Muscle of leg (tissue), 11 donors: ENCODE measurements around the gene AQP1. TPM values are rescaled to one million over a fixed set of nuclear protein-coding genes. Genes with fewer than 3 reads are reported as not detected.
A peak's percentile ranks its signal among the peaks of the same experiment; 100 is the strongest.

Source experiments
- DNase-seq: peaks from one replicate; pipeline ENCODE4 v3.0.0; 2013
- H3K27ac ChIP-seq: one replicate; pipeline ENCODE4 v1.5.1; 2013; ENCODE audit warnings: mild to moderate bottlenecking, low read length, control low read depth
- H3K27me3 ChIP-seq: one replicate; pipeline ENCODE4 v1.6.1; 2013; ENCODE audit warnings: low read length; ENCODE audit not compliant: control insufficient read depth, insufficient read depth
- H3K36me3 ChIP-seq: one replicate; pipeline ENCODE4 v1.6.1; 2013; ENCODE audit warnings: low read length; ENCODE audit not compliant: control insufficient read depth, insufficient read depth
- H3K4me1 ChIP-seq: one replicate; pipeline ENCODE4 v1.6.1; 2013; ENCODE audit warnings: low read length; ENCODE audit not compliant: control insufficient read depth, insufficient read depth
- H3K4me3 ChIP-seq: one replicate; pipeline ENCODE4 v1.5.1; 2013; ENCODE audit warnings: low read length, control low read depth
- H3K9me3 ChIP-seq: replicated peaks from 2 replicates; pipeline ENCODE4 v1.6.1; 2013; ENCODE audit warnings: low read depth, low read length; ENCODE audit not compliant: control insufficient read depth
- WGBS: methylation state at CpG from one replicate; pipeline ENCODE4 v1.1.5; 2013; ENCODE audit warnings: missing lambda C conversion rate; ENCODE audit not compliant: insufficient coverage; 5-methylcytosine and 5-hydroxymethylcytosine counted together
- polyA plus RNA-seq, 8 donors: library from polyadenylated mRNA; unstranded; fragments of 120-200 nt; gene quantifications; one replicate each; pipeline versions ENCODE4 v1.2.1 to v1.2.3, GENCODE V29; 2013; ENCODE audit warnings: inconsistent platforms in 1 of 8, low replicate concordance in 1 of 8; ENCODE audit not compliant: insufficient read length in 8 of 8, insufficient read depth in 1 of 8
- total RNA-seq: library from RNA; stranded (reverse); fragments of 120-200 nt; gene quantifications from one replicate; pipeline ENCODE4 v1.2.4, GENCODE V29; 2013

AQP1 gene
- total and polyA plus RNA-seq, 9 donors, result 76.5 to 109 (median 87.6) TPM

DNA sequence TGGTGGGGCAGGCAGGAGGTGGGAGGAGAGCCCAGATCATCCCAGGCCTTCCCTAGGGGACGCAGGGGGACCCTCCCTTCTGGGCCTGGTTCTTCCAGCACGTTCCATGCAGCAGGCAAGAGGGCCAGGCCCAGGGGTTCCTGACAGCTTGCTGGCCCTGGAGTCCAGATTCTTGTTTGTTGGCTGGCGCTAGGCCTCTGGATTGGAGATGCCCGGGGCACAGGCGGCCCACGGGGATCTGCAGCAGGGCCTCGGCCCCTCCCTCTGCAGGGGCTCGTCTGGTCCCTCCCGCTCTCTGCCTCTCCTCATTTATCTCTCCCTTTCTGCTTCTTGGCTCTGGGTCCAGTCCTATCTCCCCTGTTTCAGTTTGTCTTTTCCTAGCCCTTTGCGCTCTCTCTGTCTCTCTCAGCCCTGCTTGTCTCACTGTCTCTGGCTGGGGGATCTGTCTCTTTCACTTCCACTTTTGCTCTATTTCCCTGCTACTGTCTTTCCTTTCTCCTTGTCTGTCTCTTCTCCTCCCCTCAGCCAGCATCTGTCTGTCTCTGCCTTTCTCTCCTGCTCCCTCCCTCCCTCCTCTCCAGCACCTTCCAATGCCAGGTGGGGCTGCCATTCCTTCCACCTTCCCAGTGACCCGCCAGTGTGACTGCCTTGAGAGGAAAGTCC lies 1.1 kb upstream of the AQP1 start:
- H3K27ac ChIP-seq, result peak overlapping the region; percentile 65
- H3K9me3 ChIP-seq, result no peaks in the 10 kb centered on the region
- H3K27me3 ChIP-seq, result no peaks in the 10 kb centered on the region
- no peaks in the 10 kb centered on the region for H3K36me3 ChIP-seq
- no peak for DNase-seq
- H3K4me1 ChIP-seq, result peaks cover 99% of the 10 kb centered on the region
- WGBS, result 50% methylated on average over 11 of the region's 11 CpGs
- H3K4me3 ChIP-seq, result no peak overlapping the region

GRCh38 chr7:30911133-30911532 lies 520 bp upstream of the AQP1 start:
- Histone ChIP-seq H3K9me3 (no peaks in the 10 kb centered on the region), H3K27me3 (no peaks in the 10 kb centered on the region), H3K4me3 (no peak overlapping the region), H3K36me3 (no peaks in the 10 kb centered on the region), H3K27ac (peak overlapping the region; percentile 65), H3K4me1 (peaks cover 99% of the 10 kb centered on the region)
- WGBS, result 55% methylated on average over 10 of the region's 11 CpGs
- DNase-seq, result no peak

DNA sequence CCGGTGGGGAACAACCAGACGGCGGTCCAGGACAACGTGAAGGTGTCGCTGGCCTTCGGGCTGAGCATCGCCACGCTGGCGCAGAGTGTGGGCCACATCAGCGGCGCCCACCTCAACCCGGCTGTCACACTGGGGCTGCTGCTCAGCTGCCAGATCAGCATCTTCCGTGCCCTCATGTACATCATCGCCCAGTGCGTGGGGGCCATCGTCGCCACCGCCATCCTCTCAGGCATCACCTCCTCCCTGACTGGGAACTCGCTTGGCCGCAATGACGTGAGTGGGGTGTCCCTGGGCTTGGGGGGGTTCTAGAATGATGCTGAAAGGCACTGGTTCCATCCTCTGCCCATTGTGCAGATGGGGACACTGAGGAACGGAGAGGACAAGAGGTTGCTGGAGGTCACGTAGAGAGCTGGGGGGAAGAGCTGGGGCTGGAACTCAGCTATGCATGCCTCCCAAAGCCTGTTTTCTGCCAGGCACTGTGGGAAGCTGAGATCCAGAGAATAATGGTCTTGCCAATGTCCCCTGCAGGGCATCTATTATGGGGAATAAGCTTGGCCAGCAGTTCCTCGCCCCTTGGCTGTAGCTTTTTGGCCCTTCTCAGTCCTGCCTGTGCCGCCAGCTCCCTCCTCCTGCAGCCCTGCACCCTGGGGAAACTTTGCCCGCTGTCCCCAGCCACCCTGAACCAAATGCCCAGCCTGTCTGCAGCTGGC lies 523 bp downstream of the AQP1 start:
- peak overlapping the region; percentile 88 for H3K27ac ChIP-seq
- 80% methylated on average over 25 of the region's 26 CpGs for WGBS
- DNase-seq, result no peak
- no peaks in the 10 kb centered on the region for H3K36me3 ChIP-seq
- no peaks in the 10 kb centered on the region for H3K27me3 ChIP-seq
- H3K4me3 ChIP-seq, result peak overlapping the region; percentile 54
- H3K9me3 ChIP-seq, result no peaks in the 10 kb centered on the region
- peaks cover 100% of the 10 kb centered on the region for H3K4me1 ChIP-seq

- Histone ChIP-seq H3K9me3 (no peaks in the 10 kb centered on the region), H3K27ac (peak overlapping the region; percentile 88), H3K4me3 (peak overlapping the region; percentile 54), H3K27me3 (no peaks in the 10 kb centered on the region), H3K4me1 (peaks cover 95% of the 10 kb centered on the region), H3K36me3 (no peaks in the 10 kb centered on the region)
- 93% methylated on average over 2 of the region's 2 CpGs for WGBS
- DNase-seq, result no peak
Measured at GRCh38 chr7:30912731-30912985, 1.0 kb downstream of the AQP1 start.

GRCh38 chr7:30912986-30913811 lies 1.5 kb downstream of the AQP1 start:
- Histone ChIP-seq H3K27ac (peak overlapping the region; percentile 88), H3K36me3 (no peaks in the 10 kb centered on the region), H3K9me3 (no peaks in the 10 kb centered on the region), H3K4me1 (peaks cover 90% of the 10 kb centered on the region), H3K27me3 (no peaks in the 10 kb centered on the region), H3K4me3 (peak overlapping the region; percentile 54)
- 60% methylated on average over 10 of the region's 17 CpGs for WGBS
- peak; percentile 74 for DNase-seq

GRCh38 chr7:30913821-30914515 lies 2.3 kb downstream of the AQP1 start:
- 86% methylated on average over 8 of the region's 16 CpGs for WGBS
- Histone ChIP-seq H3K36me3 (no peaks in the 10 kb centered on the region), H3K27ac (peak overlapping the region; percentile 88), H3K9me3 (no peaks in the 10 kb centered on the region), H3K4me3 (peak overlapping the region; percentile 54), H3K4me1 (peaks cover 82% of the 10 kb centered on the region), H3K27me3 (no peaks in the 10 kb centered on the region)
- no peak for DNase-seq

GRCh38 chr7:30914596-30914995 lies 2.9 kb downstream of the AQP1 start:
- H3K36me3 ChIP-seq, result no peaks in the 10 kb centered on the region

DNA sequence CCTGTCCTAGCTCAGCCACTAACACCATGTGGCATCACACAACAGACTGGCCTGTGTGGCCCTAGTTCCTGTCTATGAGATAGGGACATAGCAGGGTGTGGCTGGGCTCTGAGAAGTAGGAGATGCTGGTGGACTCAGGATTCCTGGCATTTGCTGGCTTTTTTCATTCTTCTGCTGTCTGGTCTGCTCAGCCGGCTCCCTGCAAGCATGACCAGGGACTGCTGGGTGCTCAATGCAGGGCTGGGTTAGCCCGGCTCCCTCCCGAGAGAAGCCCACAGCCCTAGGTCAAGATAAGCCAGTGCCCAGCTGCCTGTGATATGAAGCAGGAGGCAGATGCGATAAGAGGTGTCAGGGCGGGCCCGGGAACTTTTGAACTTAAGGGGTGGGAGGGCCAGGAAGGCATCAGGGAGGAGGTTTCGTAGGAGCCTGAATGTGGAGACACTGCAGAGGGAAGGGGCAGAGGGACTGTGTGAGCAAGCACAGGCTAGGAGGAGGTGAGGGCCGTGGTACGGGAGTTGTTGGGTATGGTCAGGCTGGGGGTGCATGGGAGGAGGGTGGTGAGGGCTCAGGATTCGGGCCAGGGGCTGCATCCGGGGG lies 3.5 kb downstream of the AQP1 start:
- peak overlapping the region; percentile 35 for H3K27ac ChIP-seq
- DNase-seq, result no peak

More at GRCh38 chr7:30914596-30914995, 2.9 kb downstream of the AQP1 start:
- H3K9me3 ChIP-seq, result no peaks in the 10 kb centered on the region
- no peaks in the 10 kb centered on the region for H3K27me3 ChIP-seq
- 33% methylated on average over 1 of the region's 4 CpGs for WGBS
- peaks cover 76% of the 10 kb centered on the region for H3K4me1 ChIP-seq
- H3K4me3 ChIP-seq, result no peak overlapping the region
- H3K27ac ChIP-seq, result peak overlapping the region; percentile 88
- DNase-seq, result no peak

DNA sequence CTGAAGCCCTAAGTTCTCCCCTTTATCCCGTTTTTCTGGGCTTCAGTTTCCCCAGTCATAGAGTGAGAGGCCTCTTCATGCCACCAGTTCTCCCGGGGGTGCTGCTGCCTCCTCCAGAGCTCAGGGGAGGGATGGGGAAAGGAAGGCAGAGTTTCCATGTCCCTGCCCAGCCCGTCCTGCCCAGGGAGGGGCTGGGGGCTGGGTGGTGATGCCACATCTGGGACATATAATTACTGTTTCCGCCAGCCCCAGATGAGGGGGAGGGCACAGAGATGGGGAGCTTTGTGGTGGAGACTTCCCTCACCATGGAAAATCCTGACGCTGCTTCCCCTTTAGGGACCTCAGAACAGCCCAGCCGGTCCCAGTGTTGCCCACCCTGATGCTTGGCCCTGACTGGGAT lies 4.1 kb downstream of the AQP1 start:
- H3K27ac ChIP-seq, result peak overlapping the region; percentile 35
- DNase-seq, result no peak
- no peaks in the 10 kb centered on the region for H3K9me3 ChIP-seq
- 24% methylated on average over 4 of the region's 6 CpGs for WGBS
- peaks cover 76% of the 10 kb centered on the region for H3K4me1 ChIP-seq
- H3K27me3 ChIP-seq, result no peaks in the 10 kb centered on the region
- H3K36me3 ChIP-seq, result no peaks in the 10 kb centered on the region
- H3K4me3 ChIP-seq, result no peak overlapping the region

More for the DNA sequence above, 3.5 kb downstream of the AQP1 start:
- WGBS, result 61% methylated on average over 11 of the region's 11 CpGs
- Histone ChIP-seq H3K36me3 (no peaks in the 10 kb centered on the region), H3K4me3 (no peak overlapping the region), H3K4me1 (peaks cover 76% of the 10 kb centered on the region), H3K9me3 (no peaks in the 10 kb centered on the region), H3K27me3 (no peaks in the 10 kb centered on the region)
